CD4-positive, alpha-beta T cell (primary cell): ENCODE measurements around the gene KCNH4. TPM values are rescaled to one million over a fixed set of nuclear protein-coding genes. Genes with fewer than 3 reads are reported as not detected.

Experiments
- ATAC-seq: fragments of 200-7000 bp; cut with Tn5 transposase; one replicate; pipeline ENCODE4 v1.10.0; 2022; ENCODE audit warnings: mild to moderate bottlenecking; ENCODE audit not compliant: poor library complexity
- CTCF ChIA-PET: fragments of 350-600 bp; sonication (Branson Sonifier 250); formaldehyde crosslinking; loops from one replicate; lab custom pipeline; 2021; ENCODE audit warnings: antibody characterized with exemption, inconsistent platforms; lab: Charles Lee
- POLR2A ChIA-PET: fragments of 350-600 bp; sonication (Branson Sonifier 250); formaldehyde crosslinking; loops from one replicate; lab custom pipeline; 2021; ENCODE audit warnings: antibody characterized with exemption, inconsistent platforms; lab: Charles Lee
- DNase-seq, 14 experiments: peaks; one replicate each; pipeline ENCODE4 v3.0.0-alpha.2; 2013 to 2020; ENCODE audit warnings: mixed read lengths in 2 of 14
- H3K27ac ChIP-seq, 2 donors: one replicate each; pipeline versions ENCODE4 v1.5.1 to v1.7.0; 2013; ENCODE audit warnings: low read length in 2 of 2, low read depth in 1 of 2, mild to moderate bottlenecking in 1 of 2
- H3K27me3 ChIP-seq, 2 experiments: 1 replicate in 1 of 2; 2 replicates in 1 of 2; pipeline versions ENCODE4 v1.6.1 to v1.7.0; 2013; ENCODE audit warnings: low read length in 2 of 2, control low read depth in 1 of 2, mild to moderate bottlenecking in 1 of 2, moderate library complexity in 1 of 2; ENCODE audit not compliant: insufficient read depth in 2 of 2, control insufficient read depth in 1 of 2
- H3K36me3 ChIP-seq: one replicate; pipeline ENCODE4 v1.6.1; 2013; ENCODE audit warnings: low read length, control low read depth; ENCODE audit not compliant: insufficient read depth
- H3K4me1 ChIP-seq: one replicate; pipeline ENCODE4 v1.6.1; 2013; ENCODE audit warnings: low read length, control low read depth; ENCODE audit not compliant: insufficient read depth
- H3K4me3 ChIP-seq: one replicate; pipeline ENCODE4 v1.5.1; 2013; ENCODE audit warnings: mild to moderate bottlenecking, low read length, moderate library complexity
- H3K9me3 ChIP-seq, 2 experiments: 1 replicate in 1 of 2; 2 replicates in 1 of 2; pipeline versions ENCODE4 v1.6.1 to v1.7.0; 2013; ENCODE audit warnings: low read length in 2 of 2, mild to moderate bottlenecking in 2 of 2, control low read depth in 1 of 2, moderate library complexity in 1 of 2; ENCODE audit not compliant: control insufficient read depth in 1 of 2, insufficient read depth in 1 of 2
- H3K27ac Mint-ChIP-seq: one replicate; pipeline ENCODE4 v1.8.0; 2020; ENCODE audit warnings: mixed read lengths
- H3K27me3 Mint-ChIP-seq: one replicate; pipeline ENCODE4 v1.8.0; 2021; ENCODE audit warnings: mixed read lengths
- H3K36me3 Mint-ChIP-seq: one replicate; pipeline ENCODE4 v1.8.0; 2021; ENCODE audit warnings: low read depth, mixed read lengths
- H3K4me1 Mint-ChIP-seq: one replicate; pipeline ENCODE4 v1.8.0; 2021; ENCODE audit warnings: low read depth, mixed read lengths
- H3K4me3 Mint-ChIP-seq: one replicate; pipeline ENCODE4 v1.8.0; 2020; ENCODE audit warnings: mild to moderate bottlenecking, mixed read lengths
- H3K9me3 Mint-ChIP-seq: one replicate; pipeline ENCODE4 v1.8.0; 2020; ENCODE audit warnings: mixed read lengths
- CTCF ChIP-seq: fragments of 200-600 bp; IDR thresholded peaks from one replicate; pipeline ENCODE4 v1.8.0; 2022; ENCODE audit warnings: antibody characterized with exemption, mild to moderate bottlenecking
- intact Hi-C, 2 experiments: fragments of 100-400 bp; cut with DNase I in 1 of 2; cut with micrococcal nuclease in 1 of 2; formaldehyde crosslinking; loops; one replicate each; pipeline versions ENCODE4 v1.15.1 to v1.9.0; 2023 to 2025; cut with DNase I, micrococcal nuclease
- total RNA-seq, 174 experiments: library from RNA in 2 of 174; stranded (reverse) in 2 of 174; gene quantifications; one replicate each; pipeline ENCODE4 v1.2.3 and lab custom pipeline; 2021 to 2026

KCNH4 gene
- total RNA-seq, 2 experiments from 2014 or later = 0.17 to 0.25 TPM

GRCh38 chr17:42190491-42191274 lies 9.7 kb upstream of the KCNH4 start:
- Mint-ChIP-seq H3K36me3 (peaks cover 6% of the 10 kb centered on the region), H3K4me3 (peak overlapping the region; percentile 21), H3K27me3 (no peaks in the 10 kb centered on the region), H3K27ac (no peak overlapping the region), H3K4me1 (peaks cover 18% of the 10 kb centered on the region), H3K9me3 (no peaks in the 10 kb centered on the region)
- Histone ChIP-seq H3K36me3 (no peaks in the 10 kb centered on the region), H3K9me3 (no peaks in the 10 kb centered on the region), H3K4me1 (peaks cover 26% of the 10 kb centered on the region), H3K27me3 (no peaks in the 10 kb centered on the region), H3K4me3 (no peak overlapping the region), H3K27ac (no peak overlapping the region)
- no peak for DNase-seq
- ATAC-seq = no peak
- ChIA-PET CTCF (no interaction called here), POLR2A (interaction anchor here (0.7 kb wide), 1 partner anchor 89 kb away, joined by 3 read pairs; no protein-coding TSS in a partner anchor)
- intact Hi-C loops = loop anchor here in 1 of 2 experiments (5.0 kb wide), 1 partner anchor 68 kb away; the partner anchor contains the start of genes HSPB9 and KAT2A
- no peak for TF ChIP-seq CTCF

GRCh38 chr17:42189651-42189965 lies 8.7 kb upstream of the KCNH4 start:
- Histone ChIP-seq H3K4me1 (peaks cover 31% of the 10 kb centered on the region), H3K27ac (no peak overlapping the region), H3K9me3 (no peaks in the 10 kb centered on the region), H3K4me3 (no peak overlapping the region), H3K27me3 (no peaks in the 10 kb centered on the region), H3K36me3 (no peaks in the 10 kb centered on the region)
- Mint-ChIP-seq H3K27me3 (no peaks in the 10 kb centered on the region), H3K27ac (no peak overlapping the region), H3K9me3 (no peaks in the 10 kb centered on the region), H3K4me3 (no peak overlapping the region), H3K36me3 (peaks cover 6% of the 10 kb centered on the region), H3K4me1 (peaks cover 24% of the 10 kb centered on the region)
- POLR2A ChIA-PET = interaction anchor here (0.7 kb wide), 1 partner anchor 90 kb away, joined by 3 read pairs; no protein-coding TSS in a partner anchor
- CTCF ChIA-PET = no interaction called here
- intact Hi-C loops = no loop called here
- TF ChIP-seq CTCF = no peak
- DNase-seq = no peak
- ATAC-seq = no peak

GRCh38 chr17:42188749-42189650 lies 8.1 kb upstream of the KCNH4 start:
- POLR2A ChIA-PET = no interaction called here
- DNase-seq = peak in 1 of 14 experiments; percentile 28

More at GRCh38 chr17:42188749-42189650, 8.1 kb upstream of the KCNH4 start:
- ATAC-seq = no peak
- Histone ChIP-seq H3K4me1 (peaks cover 30% of the 10 kb centered on the region), H3K4me3 (no peak overlapping the region), H3K27ac (no peak overlapping the region), H3K9me3 (no peaks in the 10 kb centered on the region), H3K27me3 (no peaks in the 10 kb centered on the region), H3K36me3 (no peaks in the 10 kb centered on the region)
- no peak for TF ChIP-seq CTCF
- Mint-ChIP-seq H3K9me3 (no peaks in the 10 kb centered on the region), H3K4me1 (peaks cover 22% of the 10 kb centered on the region), H3K36me3 (peaks cover 3% of the 10 kb centered on the region), H3K27ac (no peak overlapping the region), H3K27me3 (no peaks in the 10 kb centered on the region), H3K4me3 (no peak overlapping the region)
- intact Hi-C loops = no loop called here
- CTCF ChIA-PET = no interaction called here
